GF-D8 (cell line): ENCODE results near the gene DDB1.

Experiments
- DNase-seq: peaks from one replicate; lab custom pipeline; 2025; lab: John Stamatoyannopoulos, UW

DDB1 gene

GRCh38 chr11:61336171-61336935, 3.4 kb upstream of the DDB1 start:
- DNase-seq, result peak; percentile 26

- DNase-seq, result no peak
Measured at GRCh38 chr11:61335355-61335710, 2.4 kb upstream of the DDB1 start.

GRCh38 chr11:61334434-61335354, 1.8 kb upstream of the DDB1 start:
- no peak for DNase-seq

GRCh38 chr11:61333550-61334433, 887 bp upstream of the DDB1 start:
- DNase-seq, result no peak

- no peak for DNase-seq
Measured at GRCh38 chr11:61332281-61332796, 566 bp downstream of the DDB1 start.

GRCh38 chr11:61331651-61332050, 1.3 kb downstream of the DDB1 start:
- DNase-seq, result peak; percentile 11

- no peak for DNase-seq
Measured at GRCh38 chr11:61329871-61330270, 3.0 kb downstream of the DDB1 start.

- no peak for DNase-seq
Measured at GRCh38 chr11:61328351-61328750, 4.6 kb downstream of the DDB1 start.

- DNase-seq, result no peak
Measured at GRCh38 chr11:61327669-61328071, 5.2 kb downstream of the DDB1 start.

- no peak for DNase-seq
Measured at GRCh38 chr11:61325649-61326414, 7.1 kb downstream of the DDB1 start.

GRCh38 chr11:61315260-61315659, 17.6 kb downstream of the DDB1 start:
- no peak for DNase-seq

GRCh38 chr11:61310749-61311148, 22.2 kb downstream of the DDB1 start:
- no peak for DNase-seq

GRCh38 chr11:61309739-61310138, 23.2 kb downstream of the DDB1 start:
- DNase-seq, result no peak

GRCh38 chr11:61309141-61309540, 23.8 kb downstream of the DDB1 start:
- DNase-seq, result no peak

GRCh38 chr11:61307354-61307753, 25.6 kb downstream of the DDB1 start:
- DNase-seq, result no peak

- DNase-seq, result no peak
Measured at GRCh38 chr11:61306221-61306620, 26.7 kb downstream of the DDB1 start.

GRCh38 chr11:61305417-61305816, 27.5 kb downstream of the DDB1 start:
- no peak for DNase-seq

- DNase-seq, result no peak
Measured at GRCh38 chr11:61303725-61304124, 29.2 kb downstream of the DDB1 start.

- DNase-seq, result no peak
Measured at GRCh38 chr11:61302550-61302949, 30.4 kb downstream of the DDB1 start.

- no peak for DNase-seq
Measured at GRCh38 chr11:61298663-61299244, 34.2 kb downstream of the DDB1 start.

GRCh38 chr11:61297746-61298145, 35.2 kb downstream of the DDB1 start:
- no peak for DNase-seq
